IPS-15b (cell line): Measurements from ENCODE around the gene POLE.

Source experiments
- H3K27me3 ChIP-seq: one replicate; pipeline ENCODE4 v1.6.1; 2013; ENCODE audit warnings: low read length; ENCODE audit not compliant: control insufficient read depth, insufficient read depth
- H3K36me3 ChIP-seq: one replicate; pipeline ENCODE4 v1.6.1; 2013; ENCODE audit warnings: low read length; ENCODE audit not compliant: control insufficient read depth, insufficient read depth
- H3K4me1 ChIP-seq: one replicate; pipeline ENCODE4 v1.6.1; 2013; ENCODE audit warnings: mild to moderate bottlenecking, low read length; ENCODE audit not compliant: control insufficient read depth, insufficient read depth
- H3K4me3 ChIP-seq: one replicate; pipeline ENCODE4 v1.5.1; 2013; ENCODE audit warnings: low read depth, low read length
- H3K9ac ChIP-seq: one replicate; pipeline ENCODE4 v1.6.1; 2013; ENCODE audit warnings: low read depth, mild to moderate bottlenecking, low read length
- H3K9me3 ChIP-seq: one replicate; pipeline ENCODE4 v1.6.1; 2013; ENCODE audit warnings: mild to moderate bottlenecking, low read length; ENCODE audit not compliant: control insufficient read depth, insufficient read depth

The POLE gene

DNA sequence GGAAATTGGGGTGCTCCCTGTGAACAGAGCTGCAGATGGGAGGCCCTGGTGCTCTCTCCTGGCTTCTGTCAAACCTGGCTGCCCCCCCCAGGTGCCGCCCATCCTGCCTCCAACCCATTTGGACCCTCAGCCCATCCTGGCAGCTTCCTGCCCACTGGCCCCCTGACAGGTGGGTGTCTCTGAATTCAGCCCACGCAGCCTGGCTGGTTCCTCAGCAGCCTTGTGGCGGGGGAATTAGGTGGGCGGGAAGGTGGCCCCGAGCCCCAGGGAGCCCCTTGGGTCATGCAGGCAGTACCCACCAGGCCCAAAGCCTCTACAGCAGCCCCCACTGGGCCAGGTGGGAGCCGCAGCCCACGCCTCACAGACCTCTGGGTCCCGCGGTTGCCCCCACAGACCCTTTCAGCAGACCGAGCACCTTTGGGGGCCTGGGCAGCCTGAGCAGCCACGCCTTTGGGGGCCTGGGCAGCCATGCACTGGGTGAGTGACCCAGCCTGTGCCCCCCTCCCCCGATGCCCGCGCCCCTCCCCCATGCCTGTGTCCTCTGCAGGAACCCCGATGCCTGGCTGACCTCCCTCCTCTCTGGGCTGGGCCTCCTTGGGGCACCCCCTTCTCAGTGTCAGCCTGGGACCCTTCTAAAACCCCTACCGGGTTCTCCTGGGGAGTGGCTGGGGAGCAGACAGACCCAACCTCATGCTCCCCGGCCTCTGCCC lies 105.6 kb downstream of the POLE start:
- H3K9me3 ChIP-seq = no peaks in the 10 kb centered on the region
- H3K9ac ChIP-seq = no peak overlapping the region
- H3K4me3 ChIP-seq = peak overlapping the region; percentile 46
- H3K27me3 ChIP-seq = peaks cover 33% of the 10 kb centered on the region
- peaks cover 15% of the 10 kb centered on the region for H3K36me3 ChIP-seq
- no peaks in the 10 kb centered on the region for H3K4me1 ChIP-seq

DNA sequence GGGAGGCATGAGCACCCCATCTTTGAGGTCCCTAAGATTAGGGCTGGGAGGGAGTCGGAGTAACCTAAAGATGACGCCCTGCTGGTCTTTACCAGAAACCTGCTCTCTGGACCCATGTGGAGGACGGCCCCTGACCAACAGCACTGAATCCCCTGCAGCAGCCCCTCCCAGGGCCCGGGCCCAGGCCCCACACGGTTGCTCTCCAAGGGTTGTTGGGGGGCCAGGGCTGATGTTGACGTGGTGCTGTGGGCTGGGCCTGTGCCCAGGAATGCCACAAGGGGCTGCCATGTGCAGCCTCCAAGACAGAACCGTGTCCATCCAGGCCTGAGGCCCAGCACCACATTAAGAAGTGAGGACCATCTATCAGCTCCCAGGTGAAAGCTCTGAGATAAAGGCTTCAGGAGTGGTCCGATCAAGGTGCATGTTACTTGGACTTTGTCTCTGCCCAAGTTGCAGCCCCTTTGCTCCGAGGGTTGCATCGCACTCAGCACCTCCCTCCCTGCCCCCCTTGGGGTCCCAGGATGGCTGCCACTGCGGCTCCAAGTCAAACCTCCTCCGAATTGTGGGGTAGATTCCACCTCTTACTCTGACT lies 106.3 kb downstream of the POLE start:
- no peak overlapping the region for H3K4me3 ChIP-seq
- H3K27me3 ChIP-seq = peaks cover 28% of the 10 kb centered on the region
- H3K36me3 ChIP-seq = peaks cover 19% of the 10 kb centered on the region
- H3K4me1 ChIP-seq = no peaks in the 10 kb centered on the region
- H3K9ac ChIP-seq = no peak overlapping the region
- no peaks in the 10 kb centered on the region for H3K9me3 ChIP-seq

DNA sequence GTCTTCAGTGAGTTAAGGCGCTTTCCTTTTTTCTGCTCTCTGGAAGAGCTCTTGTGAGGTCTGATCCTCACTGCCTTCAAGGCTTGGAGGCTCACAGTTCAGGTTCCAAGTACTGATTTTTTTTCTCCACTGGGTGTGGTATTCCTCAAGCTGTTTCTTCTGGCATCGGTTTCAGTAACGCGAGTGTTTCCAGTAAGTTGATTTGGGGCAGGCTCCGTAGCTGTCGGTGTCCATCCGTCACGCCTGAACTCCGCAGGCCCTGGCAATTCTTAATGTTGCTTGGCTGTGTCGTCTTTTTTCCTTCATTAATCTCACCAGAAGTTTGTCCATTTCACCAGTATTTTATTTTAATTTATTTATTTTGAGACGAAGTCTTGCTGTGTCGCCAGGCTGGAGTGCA lies 107.4 kb downstream of the POLE start:
- Histone ChIP-seq H3K27me3 (peaks cover 20% of the 10 kb centered on the region), H3K9ac (no peak overlapping the region), H3K4me3 (no peak overlapping the region), H3K4me1 (no peaks in the 10 kb centered on the region), H3K9me3 (no peaks in the 10 kb centered on the region), H3K36me3 (peaks cover 24% of the 10 kb centered on the region)

DNA sequence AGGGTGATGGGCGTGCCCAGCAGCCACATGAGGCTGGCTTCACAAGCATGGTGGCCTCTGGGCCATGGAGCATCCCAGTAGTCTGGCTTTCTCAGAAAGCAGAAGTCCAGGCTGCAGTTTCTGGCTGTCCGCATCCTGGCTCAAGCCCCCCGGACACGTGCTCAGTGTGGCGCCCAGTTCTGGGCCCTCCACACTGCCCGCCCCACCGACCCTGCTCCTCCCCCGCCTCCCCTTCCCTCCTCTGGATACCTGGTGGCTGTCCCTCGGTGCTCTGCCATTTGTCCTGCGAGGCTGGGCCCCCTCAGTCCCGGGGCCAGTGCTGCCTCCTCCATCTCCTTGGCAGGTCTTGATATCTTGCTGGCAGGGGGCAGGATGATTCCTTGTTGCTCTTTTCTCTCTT lies 108.3 kb downstream of the POLE start:
- Histone ChIP-seq H3K4me3 (no peak overlapping the region), H3K36me3 (peaks cover 33% of the 10 kb centered on the region), H3K4me1 (no peaks in the 10 kb centered on the region), H3K9me3 (no peaks in the 10 kb centered on the region), H3K9ac (no peak overlapping the region), H3K27me3 (peaks cover 11% of the 10 kb centered on the region)

DNA sequence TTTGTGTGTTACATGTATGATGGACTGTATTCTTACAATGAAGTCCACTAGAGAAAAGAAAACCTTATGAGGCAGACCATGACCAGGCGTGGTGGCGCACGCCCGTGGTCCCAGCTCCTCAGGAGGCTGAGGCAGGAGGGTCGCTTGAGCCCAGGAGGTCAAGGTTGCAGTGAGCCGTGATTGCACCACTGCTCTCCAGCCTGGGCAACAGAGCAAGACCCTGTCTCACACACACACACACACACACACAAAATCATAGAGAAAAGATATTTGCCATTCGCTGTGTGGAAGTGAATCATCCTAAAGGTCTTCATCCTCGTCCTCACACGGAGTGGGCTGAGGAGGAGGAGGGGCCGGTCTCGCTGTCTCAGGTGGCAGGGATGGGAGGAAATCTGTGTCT lies 109.0 kb downstream of the POLE start:
- H3K27me3 ChIP-seq = peaks cover 9% of the 10 kb centered on the region
- H3K9ac ChIP-seq = no peak overlapping the region
- H3K4me1 ChIP-seq = no peaks in the 10 kb centered on the region
- H3K9me3 ChIP-seq = no peaks in the 10 kb centered on the region
- no peak overlapping the region for H3K4me3 ChIP-seq
- H3K36me3 ChIP-seq = peaks cover 40% of the 10 kb centered on the region

DNA sequence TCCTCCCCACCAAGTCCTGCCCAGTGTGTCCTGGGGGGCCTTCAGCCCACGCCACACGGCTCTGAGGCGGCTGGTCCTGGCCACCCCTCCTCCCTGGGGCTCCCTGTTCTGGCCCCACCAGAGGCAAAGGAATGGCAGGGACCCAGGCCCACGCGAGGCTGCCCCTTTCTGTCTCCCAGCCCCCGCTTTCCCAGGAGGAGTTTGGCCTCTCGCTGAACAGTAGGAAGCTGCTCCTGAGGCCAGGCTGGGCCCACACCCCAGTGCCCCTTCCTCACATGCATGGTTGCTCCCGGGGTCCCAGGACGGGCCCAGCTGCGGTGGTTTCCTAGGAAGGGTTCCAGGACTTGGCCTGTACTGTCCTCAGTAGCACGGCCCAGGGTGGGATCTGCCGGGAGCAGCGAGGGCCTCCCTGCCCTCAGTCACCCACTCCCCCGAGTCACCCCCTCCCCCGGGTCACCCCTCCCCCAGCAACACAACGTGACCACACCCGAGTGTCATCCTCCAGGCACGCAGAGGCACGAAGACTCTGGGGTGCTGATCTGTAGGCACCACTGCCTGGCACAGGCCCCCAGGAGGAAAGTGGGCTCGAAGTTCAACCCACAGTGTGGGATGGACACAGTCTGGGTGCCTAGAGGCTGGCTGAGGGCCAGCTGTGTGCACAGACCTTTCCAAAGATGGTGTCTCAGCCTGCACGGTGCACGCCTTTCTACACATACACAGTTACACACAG lies 109.8 kb downstream of the POLE start:
- H3K27me3 ChIP-seq = peaks cover 9% of the 10 kb centered on the region
- H3K36me3 ChIP-seq = peaks cover 48% of the 10 kb centered on the region
- H3K9me3 ChIP-seq = no peaks in the 10 kb centered on the region
- no peak overlapping the region for H3K4me3 ChIP-seq
- no peak overlapping the region for H3K9ac ChIP-seq
- H3K4me1 ChIP-seq = no peaks in the 10 kb centered on the region

DNA sequence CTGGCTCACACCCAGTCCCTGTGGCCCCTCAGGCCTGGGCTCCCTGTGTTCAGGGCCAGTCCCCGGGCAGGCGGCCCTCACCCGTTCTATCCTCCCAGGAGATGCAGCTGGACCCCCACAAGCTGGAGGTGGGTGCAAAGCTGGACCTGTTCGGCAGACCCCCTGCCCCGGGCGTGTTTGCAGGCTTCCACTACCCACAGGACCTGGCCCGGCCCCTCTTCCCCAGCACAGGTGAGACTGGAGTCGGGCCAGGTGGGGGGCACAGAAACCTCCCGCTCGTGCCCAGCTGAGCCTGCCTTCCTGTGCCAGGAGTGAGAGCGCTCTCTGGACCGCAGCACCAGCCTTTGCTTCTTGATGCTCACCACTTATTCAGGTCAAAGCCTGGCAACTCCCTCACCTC lies 110.4 kb downstream of the POLE start:
- H3K4me1 ChIP-seq = no peaks in the 10 kb centered on the region
- H3K9me3 ChIP-seq = no peaks in the 10 kb centered on the region
- peaks cover 9% of the 10 kb centered on the region for H3K27me3 ChIP-seq
- peaks cover 50% of the 10 kb centered on the region for H3K36me3 ChIP-seq
- H3K4me3 ChIP-seq = no peak overlapping the region
- no peak overlapping the region for H3K9ac ChIP-seq

DNA sequence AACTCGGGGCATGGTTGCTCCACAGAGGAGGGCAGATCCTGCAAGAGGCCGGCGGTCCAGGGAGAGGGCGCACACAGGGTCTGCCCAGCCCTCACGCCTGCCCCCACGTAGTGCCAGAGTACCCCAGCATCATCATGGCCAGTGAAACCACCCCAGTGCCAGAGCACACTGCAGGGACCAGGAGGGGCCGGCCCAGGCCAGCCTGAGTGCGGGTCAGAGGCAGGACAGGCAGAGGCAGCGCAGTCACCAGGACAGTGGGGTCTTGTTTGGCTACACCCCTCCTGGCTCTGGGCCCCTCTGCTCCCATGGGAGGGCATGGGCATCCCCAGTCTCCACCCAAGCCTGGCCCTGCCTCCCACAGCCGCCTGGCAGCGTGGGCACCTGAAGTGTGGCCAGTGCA lies 111.5 kb downstream of the POLE start:
- no peak overlapping the region for H3K4me3 ChIP-seq
- no peaks in the 10 kb centered on the region for H3K4me1 ChIP-seq
- peaks cover 5% of the 10 kb centered on the region for H3K27me3 ChIP-seq
- H3K36me3 ChIP-seq = peaks cover 50% of the 10 kb centered on the region
- no peak overlapping the region for H3K9ac ChIP-seq
- H3K9me3 ChIP-seq = no peaks in the 10 kb centered on the region

DNA sequence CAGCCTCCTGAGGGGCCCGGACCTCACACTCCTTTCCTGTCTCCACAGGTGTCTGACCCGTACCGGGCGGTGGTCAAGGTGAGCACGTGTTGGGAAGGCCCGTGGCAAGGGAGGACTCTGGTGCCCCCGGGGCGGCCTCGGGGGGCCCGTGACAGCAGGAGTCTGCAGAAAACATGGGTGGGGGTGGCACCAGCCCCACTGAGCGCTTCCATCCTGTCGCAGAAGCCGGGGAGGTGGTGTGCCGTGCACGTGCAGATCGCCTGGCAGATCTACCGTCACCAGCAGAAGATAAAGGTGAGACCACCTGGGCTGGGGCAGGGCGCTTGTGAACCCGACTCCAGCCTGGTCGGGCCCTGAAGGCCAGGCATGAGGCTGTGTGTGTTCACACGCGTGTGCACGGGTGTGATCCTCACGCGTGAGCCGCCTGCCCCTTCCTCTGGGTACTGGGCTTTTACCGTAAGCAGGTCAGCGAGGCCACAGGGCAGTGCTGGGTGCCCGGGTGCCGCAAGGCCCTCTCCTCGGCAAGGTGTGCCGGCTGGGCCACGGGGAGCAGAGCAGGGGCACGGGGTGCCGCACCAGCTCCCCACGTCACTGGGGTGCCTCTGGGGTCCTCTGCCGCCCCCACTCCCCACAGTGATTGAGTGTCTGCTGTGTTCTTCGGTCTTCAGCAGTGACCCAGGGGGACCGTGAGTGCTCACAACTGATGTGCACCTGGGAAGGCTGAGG lies 112.7 kb downstream of the POLE start:
- H3K9ac ChIP-seq = no peak overlapping the region
- peaks cover 56% of the 10 kb centered on the region for H3K36me3 ChIP-seq

More for the DNA sequence above, 112.7 kb downstream of the POLE start:
- H3K4me1 ChIP-seq = no peaks in the 10 kb centered on the region
- no peak overlapping the region for H3K4me3 ChIP-seq
- H3K27me3 ChIP-seq = peaks cover 3% of the 10 kb centered on the region
- H3K9me3 ChIP-seq = no peaks in the 10 kb centered on the region
